Measurements from ENCODE around the gene MOK.

GRCh38 chr14:102212845-102213244 is 92.1 kb downstream of the MOK start:
- TF ChIP-seq EZH2phosphoT487 (IDR thresholded peaks at IDR 0.05; ENCODE audit: low read length) (no peak), CTCF (IDR thresholded peaks at IDR 0.05; ENCODE audit: low read length) (no peak)

All from MM.1S (cell line).